ENCODE data around the gene ZBED4. TPM values are rescaled to one million over a fixed set of nuclear protein-coding genes. Genes with fewer than 3 reads are reported as not detected.

The ZBED4 gene
- total RNA-seq, 1 experiment from 2014 or later, result 23.0 TPM

DNA sequence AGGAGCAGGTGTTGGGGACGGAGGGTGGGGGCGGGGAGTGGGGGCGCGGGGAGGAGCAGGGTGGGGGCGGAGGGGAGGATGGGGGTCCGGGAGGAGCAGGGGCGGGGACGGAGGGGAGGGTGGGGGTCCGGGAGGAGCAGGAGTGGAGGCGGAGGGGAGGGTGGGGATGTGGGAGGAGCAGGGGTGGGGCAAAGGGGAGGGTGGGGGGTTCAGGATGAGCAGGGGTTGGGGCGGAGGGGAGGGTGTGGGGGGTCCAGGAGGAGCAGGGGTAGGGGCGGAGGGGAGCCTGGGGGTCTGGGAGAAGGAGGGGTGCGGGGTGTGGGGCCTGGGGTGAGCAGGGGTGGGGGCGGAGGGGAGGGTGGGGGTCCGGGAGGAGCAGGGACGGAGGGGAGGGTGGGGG, 81.9 kb downstream of the ZBED4 start:
- no peak overlapping the region for H2BK15ac ChIP-seq (ENCODE audit: low read depth, low read length)
- Mint-ChIP-seq H3K4me1 (peaks cover 9 to 14% of the 10 kb centered on the region in 2 experiments), H3K36me3 (ENCODE audit: insufficient read depth in 1 of 3, low read depth in 3 of 3) (no peaks in the 10 kb centered on the region), H3K9me3 (no peaks in the 10 kb centered on the region), H3K27me3 (ENCODE audit: low read depth) (peaks cover 14% of the 10 kb centered on the region), H3K27ac (no peak overlapping the region), H3K4me3 (no peak overlapping the region)
- H3K27ac ChIP-seq (ENCODE audit: insufficient read length, low read depth, low read length), result no peak overlapping the region
- H3K4me2 ChIP-seq (ENCODE audit: insufficient read depth, insufficient read length, low read length), result no peak overlapping the region
- no peak overlapping the region for H3K18ac ChIP-seq (ENCODE audit: insufficient read length, low read depth, low read length)
- H3K23ac ChIP-seq (ENCODE audit: insufficient read length, low read depth, low read length), result no peak overlapping the region
- H2BK12ac ChIP-seq (ENCODE audit: insufficient read length, low read depth, low read length), result no peak overlapping the region
- no peak for DNase-seq
- WGBS (ENCODE audit: extremely low coverage, insufficient read length, low lambda C conversion rate), result no CpG with 5 or more reads among the region's 16 CpGs
- no peak overlapping the region for H2BK120ac ChIP-seq (ENCODE audit: low read depth, low read length, poor library complexity, severe bottlenecking)
- H3K14ac ChIP-seq (ENCODE audit: insufficient read depth, low read length), result no peak overlapping the region
- H2BK20ac ChIP-seq (ENCODE audit: low read depth, low read length, poor library complexity, severe bottlenecking), result no peak overlapping the region
- H3K23me2 ChIP-seq (ENCODE audit: insufficient read length, low read depth, low read length, poor library complexity, severe bottlenecking), result peaks cover 9% of the 10 kb centered on the region
- no peak overlapping the region for H3K9ac ChIP-seq (ENCODE audit: extremely low read depth, insufficient read length, low read length)
- no peaks in the 10 kb centered on the region for H3K79me2 ChIP-seq (ENCODE audit: insufficient read depth, low read length)
- H4K91ac ChIP-seq (ENCODE audit: insufficient read length, low read depth, low read length), result no peak overlapping the region
- TF ChIP-seq, protein P1, sequence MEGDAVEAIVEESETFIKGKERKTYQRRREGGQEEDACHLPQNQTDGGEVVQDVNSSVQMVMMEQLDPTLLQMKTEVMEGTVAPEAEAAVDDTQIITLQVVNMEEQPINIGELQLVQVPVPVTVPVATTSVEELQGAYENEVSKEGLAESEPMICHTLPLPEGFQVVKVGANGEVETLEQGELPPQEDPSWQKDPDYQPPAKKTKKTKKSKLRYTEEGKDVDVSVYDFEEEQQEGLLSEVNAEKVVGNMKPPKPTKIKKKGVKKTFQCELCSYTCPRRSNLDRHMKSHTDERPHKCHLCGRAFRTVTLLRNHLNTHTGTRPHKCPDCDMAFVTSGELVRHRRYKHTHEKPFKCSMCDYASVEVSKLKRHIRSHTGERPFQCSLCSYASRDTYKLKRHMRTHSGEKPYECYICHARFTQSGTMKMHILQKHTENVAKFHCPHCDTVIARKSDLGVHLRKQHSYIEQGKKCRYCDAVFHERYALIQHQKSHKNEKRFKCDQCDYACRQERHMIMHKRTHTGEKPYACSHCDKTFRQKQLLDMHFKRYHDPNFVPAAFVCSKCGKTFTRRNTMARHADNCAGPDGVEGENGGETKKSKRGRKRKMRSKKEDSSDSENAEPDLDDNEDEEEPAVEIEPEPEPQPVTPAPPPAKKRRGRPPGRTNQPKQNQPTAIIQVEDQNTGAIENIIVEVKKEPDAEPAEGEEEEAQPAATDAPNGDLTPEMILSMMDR (conservative IDR thresholded peaks at IDR 0.05), result no peak
- no peak overlapping the region for H2BK5ac ChIP-seq (ENCODE audit: insufficient read length, low read length)
- H4K20me1 ChIP-seq (ENCODE audit: control insufficient read depth, insufficient read depth, insufficient read length), result no peaks in the 10 kb centered on the region
- no peak overlapping the region for H3T11ph ChIP-seq (ENCODE audit: low read length)
- no peak overlapping the region for H3K4ac ChIP-seq (ENCODE audit: low read depth, low read length)
- H4K5ac ChIP-seq (ENCODE audit: insufficient read length, low read depth, low read length), result no peak overlapping the region
- no peak overlapping the region for H2AK5ac ChIP-seq (ENCODE audit: insufficient read length, low read length)
- H2AFZ ChIP-seq (ENCODE audit: low read length), result no peak overlapping the region
- no peaks in the 10 kb centered on the region for H3K9me3 ChIP-seq (ENCODE audit: control insufficient read depth, low read depth, low read length)
- no peak overlapping the region for H4K8ac ChIP-seq (replicated peaks; ENCODE audit: insufficient read length, low read depth, low read length)
- no peaks in the 10 kb centered on the region for H3K79me1 ChIP-seq (ENCODE audit: insufficient read depth, low read depth, low read length, poor library complexity, severe bottlenecking)
- H3K56ac ChIP-seq (ENCODE audit: insufficient read length, low read depth, low read length), result no peak overlapping the region
- peaks cover 2% of the 10 kb centered on the region; the same call in 1 of the 2 replicates for H3K4me1 ChIP-seq (ENCODE audit: insufficient read depth, low read length)
- H3K27me3 ChIP-seq (ENCODE audit: insufficient read depth, low read length), result no peaks in the 10 kb centered on the region; the same call in 1 of the 2 replicates

Measured in H9 (cell line).